Smooth muscle cell (in vitro differentiated cells): ENCODE results near the gene CLEC18C. TPM values are rescaled to one million over a fixed set of nuclear protein-coding genes. Genes with fewer than 3 reads are reported as not detected.
"Not testable (repeated sequence)": the region's sequence is repeated elsewhere in the genome, so short reads cannot be mapped to it uniquely, and the experiment has no call there.

Experiments used
- DNase-seq: peaks from one replicate; lab custom pipeline; 2025; ENCODE audit not compliant: unreplicated experiment; lab: John Stamatoyannopoulos, UW
- H2AFZ ChIP-seq: fragments of 200-600 bp; sonication (generic); 2 replicates; pipeline ENCODE4 v1.6.0; 2016; ENCODE audit warnings: antibody characterized with exemption, low read depth, mild to moderate bottlenecking
- H3F3A ChIP-seq: fragments of 200-600 bp; sonication (generic); 2 replicates; pipeline ENCODE4 v1.6.0; 2017; ENCODE audit warnings: antibody characterized with exemption, low read depth
- H3K27ac ChIP-seq: fragments of 200-600 bp; sonication (generic); 2 replicates; pipeline ENCODE4 v1.5.1; 2016; ENCODE audit warnings: low read depth, mild to moderate bottlenecking
- H3K27me3 ChIP-seq: fragments of 200-600 bp; sonication (generic); 2 replicates; pipeline ENCODE4 v1.6.1; 2016; ENCODE audit warnings: low read depth, mild to moderate bottlenecking
- H3K36me3 ChIP-seq: fragments of 200-600 bp; sonication (generic); 2 replicates; pipeline ENCODE4 v1.5.1; 2016; ENCODE audit warnings: low read depth
- H3K4me1 ChIP-seq: fragments of 200-600 bp; sonication (generic); 2 replicates; pipeline ENCODE4 v1.5.1; 2016; ENCODE audit warnings: low read depth
- H3K4me2 ChIP-seq: fragments of 200-600 bp; sonication (generic); 2 replicates; pipeline ENCODE4 v1.6.0; 2016; ENCODE audit warnings: mild to moderate bottlenecking
- H3K4me3 ChIP-seq: fragments of 200-600 bp; sonication (generic); 2 replicates; pipeline ENCODE4 v1.5.1; 2016; ENCODE audit warnings: mild to moderate bottlenecking
- H3K79me2 ChIP-seq: fragments of 200-600 bp; sonication (generic); 2 replicates; pipeline ENCODE4 v1.6.0; 2016; ENCODE audit warnings: low read depth, mild to moderate bottlenecking
- H3K9ac ChIP-seq: fragments of 200-600 bp; sonication (generic); 2 replicates; pipeline ENCODE4 v1.6.0; 2016; ENCODE audit warnings: low read depth
- H3K9me3 ChIP-seq: fragments of 200-600 bp; sonication (generic); replicated peaks from 2 replicates; pipeline ENCODE4 v1.5.1; 2016; ENCODE audit warnings: low read depth
- H4K20me1 ChIP-seq: fragments of 200-600 bp; sonication (generic); 2 replicates; pipeline ENCODE4 v1.6.0; 2016; ENCODE audit warnings: low read depth
- WGBS: methylation state at CpG from one replicate; pipeline ENCODE4 v1.1.7; 2016; ENCODE audit warnings: low lambda C conversion rate; 5-methylcytosine and 5-hydroxymethylcytosine counted together
- polyA plus RNA-seq: library from polyadenylated mRNA; unstranded; fragments of >200 nt; fragmentation: Nextera tagmentation; extraction: Ambion mirVana; gene quantifications from 2 replicates; pipeline ENCODE4 v1.2.1, GENCODE V29; 2016
- total RNA-seq: library from RNA; depleted of rRNA; stranded (reverse); fragments of >200 nt; gene quantifications from 2 replicates; pipeline ENCODE4 v1.2.3, GENCODE V29; 2014

The CLEC18C gene
- total and polyA plus RNA-seq, 2 experiments from 2014 or later = 0.99 to 1.3 TPM

GRCh38 chr16:70200063-70200462 lies 26.5 kb downstream of the CLEC18C start:
- H3K9me3 ChIP-seq, H3K9ac ChIP-seq, H3K36me3 ChIP-seq, H3K27me3 ChIP-seq, H3K79me2 ChIP-seq, H3K4me3 ChIP-seq, H3K4me1 ChIP-seq, H4K20me1 ChIP-seq, H3K4me2 ChIP-seq, DNase-seq, H3K27ac ChIP-seq, H2AFZ ChIP-seq, H3F3A ChIP-seq: not testable (repeated sequence)
- WGBS = 92% methylated on average over 8 of the region's 8 CpGs

GRCh38 chr16:70203508-70203907 lies 29.9 kb downstream of the CLEC18C start:
- H3F3A ChIP-seq, H4K20me1 ChIP-seq, H3K4me1 ChIP-seq, H3K36me3 ChIP-seq, H3K9ac ChIP-seq, H3K27ac ChIP-seq, H3K4me2 ChIP-seq, H3K79me2 ChIP-seq, DNase-seq, H3K27me3 ChIP-seq, H2AFZ ChIP-seq, H3K4me3 ChIP-seq, H3K9me3 ChIP-seq: not testable (repeated sequence)
- WGBS = 86% methylated on average over 3 of the region's 7 CpGs

DNA sequence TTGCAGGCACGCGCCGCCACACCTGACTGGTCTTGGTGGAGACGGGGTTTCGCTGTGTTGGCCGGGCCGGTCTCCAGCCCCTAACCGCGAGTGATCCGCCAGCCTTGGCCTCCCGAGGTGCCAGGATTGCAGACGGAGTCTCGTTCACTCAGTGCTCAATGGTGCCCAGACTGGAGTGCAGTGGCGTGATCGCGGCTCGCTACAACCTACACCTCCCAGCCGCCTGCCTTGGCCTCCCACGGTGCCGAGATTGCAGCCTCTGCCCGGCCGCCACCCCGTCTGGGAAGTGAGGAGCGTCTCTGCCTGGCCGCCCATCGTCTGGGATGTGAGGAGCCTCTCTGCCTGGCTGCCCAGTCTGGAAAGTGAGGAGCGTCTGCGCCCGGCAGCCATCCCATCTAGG lies 30.4 kb downstream of the CLEC18C start:
- not testable (repeated sequence) for H3K36me3 ChIP-seq

DNA sequence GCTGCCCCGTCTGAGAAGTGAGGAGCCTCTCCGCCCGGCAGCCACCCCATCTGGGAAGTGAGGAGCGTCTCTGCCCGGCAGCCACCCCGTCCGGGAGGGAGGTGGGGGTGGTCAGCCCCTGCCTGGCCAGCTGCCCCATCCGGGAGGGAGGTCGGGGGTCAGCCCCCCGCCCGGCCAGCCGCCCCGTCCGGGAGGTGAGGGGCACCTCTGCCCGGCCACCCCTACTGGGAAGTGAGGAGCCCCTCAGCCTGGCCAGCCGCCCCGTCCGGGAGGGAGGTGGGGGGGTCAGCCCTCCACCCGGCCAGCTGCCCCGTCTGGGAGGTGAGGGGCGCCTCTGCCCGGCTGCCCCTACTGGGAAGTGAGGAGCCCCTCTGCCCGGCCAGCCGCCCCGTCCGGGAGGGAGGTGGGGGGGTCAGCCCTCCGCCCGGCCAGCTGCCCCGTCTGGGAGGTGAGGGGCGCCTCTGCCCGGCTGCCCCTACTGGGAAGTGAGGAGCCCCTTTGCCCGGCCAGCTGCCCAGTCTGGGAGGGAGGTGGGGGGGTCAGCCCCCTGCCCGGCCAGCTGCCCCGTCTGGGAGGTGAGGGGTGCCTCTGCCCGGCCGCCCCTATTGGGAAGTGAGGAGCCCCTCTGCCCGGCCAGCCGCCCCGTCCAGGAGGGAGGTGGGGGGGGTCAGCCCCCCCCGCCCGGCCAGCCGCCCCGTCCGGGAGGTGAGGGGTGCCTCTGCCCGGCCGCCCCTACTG lies 31.2 kb downstream of the CLEC18C start:
- not testable (repeated sequence) for H3K4me1 ChIP-seq, H3K4me3 ChIP-seq, H4K20me1 ChIP-seq, H3K4me2 ChIP-seq, H3K9ac ChIP-seq, H3K27ac ChIP-seq, H3K9me3 ChIP-seq, H3K36me3 ChIP-seq, H3K27me3 ChIP-seq, H3F3A ChIP-seq, DNase-seq, H3K79me2 ChIP-seq, H2AFZ ChIP-seq
- WGBS = 97% methylated on average over 7 of the region's 46 CpGs

More for the DNA sequence above, 30.4 kb downstream of the CLEC18C start:
- not testable (repeated sequence) for H3K4me1 ChIP-seq, H3K9me3 ChIP-seq, H3K27me3 ChIP-seq, H3F3A ChIP-seq, H3K79me2 ChIP-seq, H3K27ac ChIP-seq, H2AFZ ChIP-seq, H4K20me1 ChIP-seq, H3K4me2 ChIP-seq, H3K9ac ChIP-seq, DNase-seq, H3K4me3 ChIP-seq
- 97% methylated on average over 25 of the region's 29 CpGs for WGBS

GRCh38 chr16:70206382-70206781 lies 32.8 kb downstream of the CLEC18C start:
- 95% methylated on average over 6 of the region's 6 CpGs for WGBS
- H3K9me3 ChIP-seq, H3K4me3 ChIP-seq: not testable (repeated sequence)

DNA sequence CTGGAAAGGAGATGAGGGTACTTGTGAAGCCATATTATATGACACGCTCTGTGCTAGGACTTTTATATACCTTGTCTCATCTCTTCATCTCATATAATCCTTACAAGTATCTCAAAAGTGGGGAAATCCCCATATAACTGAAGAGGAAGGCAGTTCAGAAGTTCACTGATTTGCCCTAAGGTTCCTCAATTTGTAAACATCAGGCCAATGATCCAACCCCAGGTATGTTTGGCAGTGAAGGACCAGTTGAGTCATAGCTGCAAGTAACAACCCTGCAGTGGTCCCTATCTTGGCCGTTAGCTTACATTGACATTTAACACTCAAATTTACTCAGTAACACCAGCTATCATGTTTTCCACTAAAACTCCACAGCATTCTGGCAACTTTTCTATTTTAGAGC lies 45.0 kb downstream of the CLEC18C start:
- 95% methylated on average over 2 of the region's 2 CpGs for WGBS
- not testable (repeated sequence) for H4K20me1 ChIP-seq, H3K79me2 ChIP-seq, H3K4me1 ChIP-seq, DNase-seq, H3K27ac ChIP-seq, H2AFZ ChIP-seq, H3K4me2 ChIP-seq, H3K27me3 ChIP-seq, H3K4me3 ChIP-seq, H3K9ac ChIP-seq, H3K36me3 ChIP-seq, H3F3A ChIP-seq, H3K9me3 ChIP-seq

More at GRCh38 chr16:70206382-70206781, 32.8 kb downstream of the CLEC18C start:
- not testable (repeated sequence) for DNase-seq, H2AFZ ChIP-seq, H3K4me2 ChIP-seq, H3F3A ChIP-seq, H3K27ac ChIP-seq, H3K79me2 ChIP-seq, H3K4me1 ChIP-seq, H3K27me3 ChIP-seq, H3K9ac ChIP-seq, H3K36me3 ChIP-seq, H4K20me1 ChIP-seq

- H3K4me2 ChIP-seq, H3K4me3 ChIP-seq: not testable (repeated sequence)
- WGBS = 82% methylated on average over 2 of the region's 2 CpGs
Observed at GRCh38 chr16:70222574-70222973, 49.0 kb downstream of the CLEC18C start.

DNA sequence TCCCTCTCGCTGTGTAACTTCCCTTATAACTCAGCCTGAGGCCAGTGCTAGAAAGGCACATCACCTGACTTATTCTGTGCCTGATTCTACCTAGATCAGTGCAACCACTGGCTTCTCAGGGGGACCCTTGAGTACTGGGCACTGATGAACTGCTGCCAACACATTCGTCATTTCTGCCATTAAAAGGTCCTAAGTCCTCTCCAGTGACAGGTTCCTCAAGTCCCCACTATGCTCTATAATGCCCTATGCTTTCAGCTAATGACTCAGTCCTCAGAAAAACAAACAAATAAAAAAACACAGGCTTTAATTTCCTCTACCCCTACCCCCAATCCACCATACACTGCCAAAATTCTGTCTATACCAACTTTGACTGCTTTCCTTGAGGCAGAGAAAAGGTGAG lies 49.6 kb downstream of the CLEC18C start:
- H3K27me3 ChIP-seq, H3K27ac ChIP-seq, H3K4me1 ChIP-seq, H3K4me2 ChIP-seq, H4K20me1 ChIP-seq, H3F3A ChIP-seq, H3K4me3 ChIP-seq, H3K79me2 ChIP-seq, H3K36me3 ChIP-seq, DNase-seq, H2AFZ ChIP-seq, H3K9ac ChIP-seq, H3K9me3 ChIP-seq: not testable (repeated sequence)
- WGBS = 75% methylated on average over 1 of the region's 2 CpGs

More at GRCh38 chr16:70222574-70222973, 49.0 kb downstream of the CLEC18C start:
- H3F3A ChIP-seq, H3K27ac ChIP-seq, DNase-seq, H3K9me3 ChIP-seq, H3K36me3 ChIP-seq, H4K20me1 ChIP-seq, H3K9ac ChIP-seq, H3K27me3 ChIP-seq, H3K79me2 ChIP-seq, H2AFZ ChIP-seq, H3K4me1 ChIP-seq: not testable (repeated sequence)
